Tongue (tissue), 2 donors: ENCODE measurements around the gene TARBP1. TPM values are rescaled to one million over a fixed set of nuclear protein-coding genes. Genes with fewer than 3 reads are reported as not detected.
"Not testable (repeated sequence)": the region's sequence is repeated elsewhere in the genome, so short reads cannot be mapped to it uniquely, and the experiment has no call there.

ENCODE experiments used
- DNase-seq: peaks from one replicate; pipeline ENCODE4 v3.0.0-alpha.2; 2015
- total RNA-seq: library from RNA; depleted of rRNA; stranded (reverse); fragments of >200 nt; gene quantifications from one replicate; pipeline ENCODE4 v1.2.3, GENCODE V29; 2014

The TARBP1 gene
- total RNA-seq, 1 donor from 2014 or later: 29.5 TPM

DNA sequence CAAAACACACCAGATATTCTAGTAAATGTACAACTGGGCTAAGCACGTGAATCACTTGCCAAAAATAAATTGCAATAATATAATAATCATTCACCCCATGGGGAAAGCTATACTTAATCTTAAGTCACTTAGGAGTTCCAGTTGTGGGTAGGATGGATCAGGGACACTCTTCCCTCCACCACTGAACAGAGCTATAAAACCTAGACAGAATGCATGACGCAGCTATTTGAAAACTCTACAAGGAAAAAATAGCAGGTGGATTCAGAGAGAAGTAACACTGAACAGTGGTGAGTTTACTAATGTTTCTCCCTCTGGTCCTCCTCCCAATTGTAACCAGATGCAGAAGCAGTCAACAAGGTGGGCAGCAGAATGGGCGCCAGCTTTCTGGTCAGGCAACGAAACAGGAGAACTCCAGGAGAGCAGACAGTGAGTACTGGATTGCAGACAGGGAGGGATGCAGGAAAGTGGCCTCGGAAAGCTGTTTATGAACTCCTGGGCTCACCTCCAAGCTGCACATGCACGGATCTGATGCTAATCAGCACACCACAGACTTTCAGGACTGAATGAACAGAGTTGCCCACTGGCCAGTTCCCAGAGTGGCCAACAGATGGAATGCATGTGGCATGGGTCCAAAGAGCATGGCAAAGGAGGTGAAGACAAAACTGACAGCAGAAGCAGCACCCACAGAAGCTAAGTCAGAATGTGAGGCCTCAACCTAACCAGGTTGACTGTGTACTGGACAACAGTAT is 41.4 kb downstream of the TARBP1 start:
- peak; percentile 1 for DNase-seq

DNA sequence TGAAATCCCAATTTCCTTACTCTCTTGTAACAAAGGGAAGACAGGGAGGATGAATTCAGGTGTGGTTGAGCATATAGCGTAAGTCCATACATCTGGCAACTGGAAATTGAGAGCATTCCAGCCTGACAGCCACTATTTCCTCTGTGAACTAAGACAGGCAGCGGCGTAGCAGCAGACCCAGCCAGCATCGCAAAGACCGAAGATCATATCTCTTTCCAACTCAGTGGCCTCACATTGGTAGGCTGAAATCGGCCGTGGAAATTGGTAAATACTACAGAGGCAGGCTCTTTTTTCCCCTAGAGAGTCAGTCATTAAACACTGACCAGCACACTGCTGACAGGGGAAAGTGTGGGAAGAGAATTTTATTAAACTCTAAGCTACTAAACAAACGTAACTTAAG is 43.4 kb downstream of the TARBP1 start:
- peak; percentile 42 for DNase-seq

DNA sequence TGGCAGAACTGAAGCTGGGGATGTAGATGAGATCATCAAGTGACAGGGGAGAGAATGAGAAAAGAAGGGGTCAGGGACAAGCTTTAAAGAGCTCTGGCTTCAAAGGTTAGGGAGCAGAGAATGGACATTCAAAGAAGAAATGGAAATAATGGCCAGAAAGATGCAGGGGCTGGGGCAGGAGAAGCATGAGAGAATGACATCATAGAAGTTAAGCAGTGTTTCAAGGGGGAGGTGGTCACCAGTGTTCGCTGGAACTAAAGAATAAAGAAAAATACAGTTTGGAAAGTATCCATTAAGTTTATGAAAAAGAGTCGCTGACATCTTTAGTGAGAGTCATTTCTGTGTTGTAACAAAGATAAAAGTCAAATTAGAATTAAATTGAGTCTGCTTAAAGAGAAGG is 44.3 kb downstream of the TARBP1 start:
- DNase-seq: no peak

DNA sequence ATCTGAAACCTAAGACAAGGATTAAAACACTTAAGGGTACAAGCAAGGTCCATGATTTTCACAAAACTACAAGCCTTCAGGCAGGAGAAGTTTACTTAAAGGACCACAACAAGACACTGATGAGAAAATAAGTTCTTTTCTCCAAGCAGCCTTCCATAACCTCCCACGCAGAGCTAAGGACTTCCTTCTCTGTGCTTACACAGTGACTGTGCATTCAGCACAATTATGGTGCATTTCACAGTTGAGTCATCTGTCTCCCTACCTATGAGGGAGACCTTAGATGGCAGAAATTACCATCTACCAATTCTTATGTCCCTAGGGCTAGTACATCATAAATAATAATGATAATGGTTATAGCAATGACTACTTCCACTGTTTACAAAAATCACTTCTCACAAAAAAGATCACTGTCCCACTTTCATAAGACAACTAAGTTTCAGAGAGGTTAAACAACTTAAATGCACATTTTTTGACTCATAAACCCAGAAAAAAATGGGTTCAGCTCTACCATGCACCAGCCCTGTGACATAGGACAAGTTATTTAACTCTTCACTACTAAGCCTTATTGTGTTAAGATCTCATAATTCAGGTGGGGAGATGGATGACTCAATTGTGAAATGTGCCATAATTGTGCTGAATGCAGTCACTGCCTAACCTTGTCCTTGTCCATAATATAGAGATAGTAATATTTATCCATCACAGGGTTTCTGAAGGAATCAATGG is 45.3 kb downstream of the TARBP1 start:
- DNase-seq: no peak

GRCh38 chr1:234431255-234431654 is 47.7 kb downstream of the TARBP1 start:
- no peak for DNase-seq

DNA sequence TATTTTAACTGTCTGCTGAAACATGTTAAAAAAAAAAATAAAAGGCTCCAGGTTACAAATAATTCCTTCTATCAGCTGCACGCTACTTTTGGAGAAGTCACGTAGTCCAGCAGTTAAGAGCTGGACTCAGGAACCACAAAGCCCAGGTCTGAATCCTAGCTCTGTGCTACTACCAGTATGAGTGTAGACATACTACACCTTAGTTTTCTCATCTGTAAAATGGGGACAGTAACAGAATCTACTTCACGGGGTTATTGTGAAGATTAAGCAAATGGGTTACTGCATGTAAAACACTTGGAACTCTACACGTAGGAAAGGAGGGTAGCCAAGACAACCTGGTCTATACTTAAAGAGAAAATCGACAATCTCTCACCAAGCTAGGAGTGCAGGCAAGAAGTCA is 48.3 kb downstream of the TARBP1 start:
- DNase-seq: no peak

DNA sequence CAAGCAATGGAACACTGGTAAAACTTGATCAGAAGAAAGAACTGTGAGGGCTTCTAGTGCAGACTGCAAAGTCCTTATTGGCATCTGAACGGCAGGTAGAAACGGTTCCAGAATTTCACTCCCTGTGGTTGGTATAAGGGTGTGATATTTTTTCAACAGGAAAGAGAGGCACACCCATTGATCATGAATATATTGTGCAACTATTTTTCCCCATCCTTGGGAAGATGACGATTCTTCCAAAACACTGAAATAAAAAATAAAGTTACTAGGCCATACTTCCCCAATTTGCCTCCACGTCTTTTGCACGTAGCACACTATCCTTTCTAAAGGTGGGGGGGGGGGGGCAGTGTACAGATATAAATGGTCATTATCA is 49.6 kb downstream of the TARBP1 start:
- DNase-seq: no peak

DNA sequence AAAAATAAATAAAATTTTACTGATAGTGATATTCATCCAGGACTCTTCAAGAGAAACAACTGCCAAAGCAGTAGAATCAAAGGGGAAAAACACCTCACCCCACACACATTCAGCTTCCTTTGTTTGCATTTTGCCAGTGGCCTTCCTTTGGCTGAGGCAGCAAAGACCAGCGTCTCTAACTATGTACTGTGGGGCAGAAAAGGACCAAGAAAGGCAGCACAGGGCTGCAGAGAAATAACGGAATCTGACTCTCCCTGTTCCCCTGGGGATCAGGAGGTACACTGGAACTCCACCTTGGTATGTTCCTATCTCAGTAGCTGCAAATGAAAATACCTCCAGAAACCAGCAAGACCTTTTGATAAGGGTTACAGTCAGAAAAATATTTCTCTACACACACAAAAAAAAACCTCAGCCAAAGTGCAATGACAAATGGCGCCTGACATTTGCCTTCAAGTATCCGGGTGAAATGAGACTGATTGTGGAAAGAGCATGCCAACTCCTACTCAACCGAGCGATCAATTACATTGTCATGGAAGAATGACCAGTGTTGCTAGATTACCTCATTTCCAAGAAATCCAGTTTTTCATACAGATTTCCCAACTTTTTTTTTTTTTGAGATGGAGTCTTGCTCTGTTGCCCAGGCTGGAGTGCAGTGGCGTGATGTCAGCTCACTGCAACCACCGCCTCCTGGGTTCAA is 50.9 kb downstream of the TARBP1 start:
- DNase-seq: no peak

- DNase-seq: no peak
Observed at GRCh38 chr1:234413990-234414389, 65.0 kb downstream of the TARBP1 start.

DNA sequence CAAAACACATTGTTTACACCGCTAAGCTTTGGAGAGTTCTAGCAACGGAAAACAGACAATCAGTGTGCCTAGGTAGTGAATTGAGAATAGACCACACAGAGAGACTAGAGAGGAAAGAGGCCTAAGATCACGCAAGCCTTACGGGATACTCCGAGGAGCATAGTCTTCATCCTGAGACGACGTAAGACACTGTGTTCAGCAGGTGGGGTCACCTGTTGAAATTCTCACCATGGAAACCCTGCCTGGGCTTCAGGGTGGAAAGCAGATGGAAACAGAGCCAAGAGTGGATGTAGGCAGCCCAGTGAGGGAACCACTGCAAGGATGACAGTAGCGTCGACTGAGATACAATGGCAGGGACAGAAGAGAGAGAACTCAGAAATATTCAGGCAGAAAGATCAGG is 65.5 kb downstream of the TARBP1 start:
- no peak for DNase-seq

DNA sequence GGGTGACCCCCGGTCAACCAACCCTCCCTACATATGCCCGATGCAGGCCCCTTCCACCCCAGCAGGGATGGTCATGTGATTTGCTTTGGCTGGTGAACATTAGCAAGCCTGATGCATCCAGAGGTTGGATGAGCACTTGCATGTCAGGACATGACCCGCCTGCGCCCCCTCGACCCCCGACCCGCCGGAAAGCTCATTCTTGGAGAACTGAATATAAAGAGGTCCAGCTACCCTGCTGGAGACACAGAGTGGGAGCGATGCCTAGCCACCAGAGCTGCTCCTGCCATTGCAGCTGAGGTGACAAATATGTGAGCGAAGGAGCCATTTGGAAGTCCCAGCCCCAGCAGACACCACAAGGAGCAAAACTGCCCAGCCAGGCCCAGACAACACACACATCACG is 66.1 kb downstream of the TARBP1 start:
- DNase-seq: no peak

DNA sequence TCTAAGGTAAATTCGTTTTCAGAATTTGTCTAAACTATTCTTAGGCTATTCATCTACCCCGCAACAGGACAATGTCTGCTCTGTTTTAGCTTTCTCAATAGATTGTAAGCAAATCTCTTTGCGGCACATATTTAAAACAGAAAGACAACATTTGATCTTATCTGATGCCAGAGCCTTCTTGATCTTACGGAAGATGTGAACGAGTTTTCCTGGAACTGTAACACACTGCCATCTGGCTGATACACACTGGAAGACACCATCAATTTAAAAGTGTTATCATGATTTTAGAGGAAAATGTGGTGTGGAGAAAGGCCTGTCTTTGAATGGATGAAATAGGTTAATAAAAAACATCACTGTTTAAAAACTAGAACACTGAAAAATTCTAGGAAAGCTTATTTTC is 69.7 kb downstream of the TARBP1 start:
- DNase-seq: peak; percentile 5

DNA sequence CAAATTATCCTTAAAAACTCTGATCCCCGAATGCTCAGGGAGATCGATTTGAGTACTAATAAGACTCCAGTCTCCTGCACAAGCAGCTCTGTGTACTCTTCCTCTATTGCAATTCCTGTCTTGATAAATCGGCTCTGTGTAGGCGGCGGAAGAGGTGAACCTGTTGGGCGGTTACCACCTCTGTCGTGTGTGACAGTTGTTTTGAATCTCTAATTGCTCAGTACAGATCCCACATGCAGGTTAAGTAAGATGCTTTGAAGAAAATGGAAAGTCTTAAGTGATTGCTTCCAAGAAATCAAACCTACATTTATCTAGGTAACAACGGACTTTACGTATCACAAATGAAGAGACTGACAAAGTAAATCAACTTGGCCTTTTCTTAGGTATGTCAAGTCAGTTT is 70.2 kb downstream of the TARBP1 start:
- DNase-seq: no peak

GRCh38 chr1:234406871-234407270 is 72.1 kb downstream of the TARBP1 start:
- no peak for DNase-seq

DNA sequence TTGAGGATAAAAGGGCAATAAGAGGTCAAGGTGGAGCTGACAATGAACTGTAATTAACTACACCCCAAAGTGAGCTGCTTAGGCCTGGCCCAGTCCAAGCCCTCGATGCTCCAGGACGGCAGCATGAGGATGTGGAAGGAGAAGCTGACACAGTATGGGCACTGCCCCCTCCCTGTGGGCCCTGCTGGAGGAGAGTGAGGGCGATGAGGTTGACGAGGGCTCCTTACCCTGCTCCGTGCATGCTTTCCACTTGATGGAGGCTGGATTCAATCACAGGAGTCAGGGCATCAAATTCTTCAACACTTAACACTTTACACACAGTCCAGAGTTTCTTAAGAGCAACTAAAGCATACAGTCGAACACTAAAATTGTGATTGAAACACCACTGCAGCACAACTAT is 73.3 kb downstream of the TARBP1 start:
- DNase-seq: no peak

DNA sequence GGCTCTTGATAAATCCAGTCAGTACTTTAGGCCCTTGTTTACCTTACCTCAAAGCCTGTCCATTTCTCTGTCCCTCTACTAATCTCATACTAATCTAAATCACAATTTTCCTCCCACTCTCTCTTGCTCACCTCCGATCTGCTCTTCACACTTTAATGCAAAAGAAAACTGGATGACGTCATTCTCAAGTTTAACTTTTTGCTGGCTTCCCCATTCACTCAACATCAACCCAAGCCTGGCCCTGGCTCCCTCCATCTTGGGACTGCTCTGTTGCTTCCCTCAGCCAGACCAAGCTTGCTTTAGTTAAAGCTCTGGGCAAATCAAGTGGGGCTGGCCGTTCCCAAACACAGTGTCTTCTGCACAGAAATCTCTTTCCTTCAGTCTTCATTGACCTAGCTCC is 76.0 kb downstream of the TARBP1 start:
- no peak for DNase-seq

- DNase-seq: no peak
Observed at GRCh38 chr1:234401658-234402057, 77.3 kb downstream of the TARBP1 start.

GRCh38 chr1:234400773-234401172 is 78.2 kb downstream of the TARBP1 start:
- no peak for DNase-seq

- not testable (repeated sequence) for DNase-seq
Observed at GRCh38 chr1:234399515-234399914, 79.5 kb downstream of the TARBP1 start.

DNA sequence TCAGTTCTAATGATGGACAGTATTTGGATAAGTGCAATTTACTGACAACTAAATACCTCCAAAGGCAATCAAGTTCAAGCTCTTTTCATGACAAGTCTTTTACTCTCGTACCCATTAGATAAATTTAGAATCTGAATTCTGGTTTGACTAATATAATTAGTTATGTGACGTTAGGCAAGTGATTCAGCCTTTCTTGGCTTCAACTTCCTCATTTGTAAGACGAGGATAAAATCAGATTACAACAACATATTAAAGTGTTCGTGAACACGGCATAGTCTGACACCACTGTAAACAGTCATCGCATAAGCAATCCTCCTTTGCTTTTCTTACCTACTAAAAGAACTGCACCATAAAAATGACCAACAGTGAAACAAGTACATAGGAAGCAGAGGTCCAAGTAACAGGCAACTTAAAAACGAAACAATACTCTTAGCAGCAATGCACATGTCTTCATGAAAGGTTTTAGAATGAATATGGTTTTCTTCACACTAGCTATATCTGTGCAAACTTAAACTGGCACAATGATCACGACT is 80.1 kb downstream of the TARBP1 start:
- no peak for DNase-seq

DNA sequence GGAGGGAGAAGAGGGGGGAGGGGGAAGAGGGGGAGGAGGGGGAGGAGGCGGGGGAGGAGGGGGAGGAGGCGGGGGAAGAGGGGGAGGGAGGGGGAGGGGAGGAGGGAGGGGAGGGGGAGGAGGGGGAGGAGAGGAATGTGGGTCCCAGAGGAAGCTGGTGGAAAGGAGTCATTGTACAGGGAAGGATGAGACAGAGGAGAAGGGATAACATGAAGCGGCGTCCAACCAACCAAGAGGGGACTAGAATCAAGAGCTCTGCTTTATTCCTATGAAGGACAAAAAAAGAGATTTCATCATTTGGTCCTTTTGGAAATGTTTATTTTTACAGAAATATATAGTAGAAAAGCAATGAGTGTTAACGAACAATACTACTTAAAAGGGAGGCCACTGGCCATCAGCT is 81.2 kb downstream of the TARBP1 start:
- DNase-seq: no peak

- no peak for DNase-seq
Observed at GRCh38 chr1:234396871-234397270, 82.1 kb downstream of the TARBP1 start.

GRCh38 chr1:234396092-234396491 is 82.9 kb downstream of the TARBP1 start:
- no peak for DNase-seq
